NT2/D1 (cell line): Measurements from ENCODE around the gene BEGAIN.

Experiments
- DNase-seq: peaks from one replicate; pipeline ENCODE4 v3.0.0-alpha.2; 2011; ENCODE audit warnings: low read depth, low spot score
- H3K27me3 ChIP-seq: 2 replicates; pipeline ENCODE4 v1.6.0; 2011; ENCODE audit warnings: mild to moderate bottlenecking; ENCODE audit not compliant: insufficient read length, insufficient read depth
- H3K36me3 ChIP-seq: 2 replicates; pipeline ENCODE4 v1.6.1; 2011; ENCODE audit warnings: mild to moderate bottlenecking, low read length, mixed read lengths; ENCODE audit not compliant: insufficient read depth, insufficient read length
- H3K4me1 ChIP-seq: 2 replicates; pipeline ENCODE4 v1.5.1; 2011; ENCODE audit not compliant: insufficient read depth, insufficient read length
- H3K4me3 ChIP-seq: 2 replicates; pipeline ENCODE4 v1.5.1; 2011; ENCODE audit warnings: low read depth; ENCODE audit not compliant: insufficient read length
- H3K9ac ChIP-seq: 2 replicates; pipeline ENCODE4 v1.6.0; 2011; ENCODE audit warnings: low read depth; ENCODE audit not compliant: insufficient read length
- H3K9me3 ChIP-seq: 2 replicates; pipeline ENCODE4 v1.5.1; 2011; ENCODE audit warnings: mild to moderate bottlenecking, low read length; ENCODE audit not compliant: insufficient read depth
- SUZ12 ChIP-seq: IDR thresholded peaks from 2 replicates; pipeline ENCODE4 v1.6.1; 2011; ENCODE audit not compliant: insufficient read length, insufficient read depth; ENCODE audit errors: extremely low read depth
- YY1 ChIP-seq: IDR thresholded peaks from 2 replicates; pipeline ENCODE4 v1.6.1; 2011; ENCODE audit not compliant: insufficient read length, insufficient read depth
- ZNF274 ChIP-seq: IDR thresholded peaks from 2 replicates; pipeline ENCODE4 v1.6.1; 2011; ENCODE audit warnings: mild to moderate bottlenecking, low read depth, low read length

The BEGAIN gene

DNA sequence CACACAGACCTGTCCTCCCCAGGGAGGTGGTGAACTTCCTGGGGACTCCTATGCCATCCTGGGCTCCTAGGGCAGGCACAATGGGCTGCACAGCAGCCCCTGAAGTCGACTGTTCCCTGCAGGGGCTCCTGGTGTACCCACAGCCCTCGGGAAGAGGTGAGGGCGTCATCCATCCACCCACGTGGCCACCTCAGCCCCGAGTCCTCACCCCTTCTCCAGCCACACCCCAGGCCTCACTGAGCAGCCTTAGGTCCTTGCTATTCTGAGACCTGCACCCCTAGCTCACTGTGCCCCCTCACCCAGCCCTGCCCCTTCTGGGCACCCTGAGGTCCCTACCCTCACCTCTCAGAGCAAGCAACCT lies 38.9 kb downstream of the BEGAIN start:
- no peak overlapping the region for H3K9ac ChIP-seq

GRCh38 chr14:100547633-100548294 lies 39.5 kb downstream of the BEGAIN start:
- DNase-seq, result no peak
- peaks cover 22% of the 10 kb centered on the region for H3K27me3 ChIP-seq
- no peak overlapping the region for H3K9ac ChIP-seq
- TF ChIP-seq YY1, result no peak
- TF ChIP-seq ZNF274, result no peak
- TF ChIP-seq SUZ12, result no peak
- H3K36me3 ChIP-seq, result no peaks in the 10 kb centered on the region
- H3K4me1 ChIP-seq, result peaks cover 16% of the 10 kb centered on the region
- H3K4me3 ChIP-seq, result no peak overlapping the region
- no peaks in the 10 kb centered on the region for H3K9me3 ChIP-seq

More for the DNA sequence above, 38.9 kb downstream of the BEGAIN start:
- H3K27me3 ChIP-seq, result peaks cover 22% of the 10 kb centered on the region
- TF ChIP-seq SUZ12 (no peak), ZNF274 (no peak), YY1 (no peak)
- no peak overlapping the region for H3K4me3 ChIP-seq
- DNase-seq, result no peak
- H3K4me1 ChIP-seq, result peaks cover 16% of the 10 kb centered on the region
- no peaks in the 10 kb centered on the region for H3K36me3 ChIP-seq
- H3K9me3 ChIP-seq, result no peaks in the 10 kb centered on the region

DNA sequence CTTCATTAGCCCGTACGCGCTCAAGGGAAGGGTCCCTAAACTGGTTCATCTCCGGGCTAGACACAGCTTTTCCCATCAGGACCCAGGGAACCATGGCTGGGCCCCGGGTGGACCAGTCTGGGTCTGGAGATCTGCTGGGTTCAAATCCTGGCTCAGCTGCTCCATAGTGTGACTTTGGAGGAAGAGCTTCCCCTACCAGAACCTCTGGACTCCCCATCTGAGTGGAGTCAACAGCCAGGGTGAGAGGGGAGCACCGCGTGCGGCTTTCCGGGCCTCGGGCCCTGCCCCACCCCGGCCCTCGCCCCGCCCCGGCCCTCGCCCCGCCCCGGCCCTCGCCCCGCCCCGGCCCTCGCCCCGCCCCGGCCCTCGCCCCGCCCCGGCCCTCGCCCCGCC lies 41.2 kb downstream of the BEGAIN start:
- H3K27me3 ChIP-seq, result peaks cover 22% of the 10 kb centered on the region
- peaks cover 18% of the 10 kb centered on the region for H3K4me1 ChIP-seq
- no peak overlapping the region for H3K4me3 ChIP-seq
- no peak overlapping the region for H3K9ac ChIP-seq
- TF ChIP-seq ZNF274 (no peak), SUZ12 (no peak), YY1 (no peak)
- no peak for DNase-seq
- no peaks in the 10 kb centered on the region for H3K9me3 ChIP-seq
- no peaks in the 10 kb centered on the region for H3K36me3 ChIP-seq

- no peak for DNase-seq
- TF ChIP-seq YY1 (no peak), ZNF274 (no peak), SUZ12 (no peak)
- Histone ChIP-seq H3K4me1 (peaks cover 23% of the 10 kb centered on the region), H3K27me3 (peaks cover 22% of the 10 kb centered on the region), H3K4me3 (no peak overlapping the region), H3K9me3 (no peaks in the 10 kb centered on the region), H3K9ac (no peak overlapping the region), H3K36me3 (no peaks in the 10 kb centered on the region)
Measured at GRCh38 chr14:100545359-100545758, 41.9 kb downstream of the BEGAIN start.

DNA sequence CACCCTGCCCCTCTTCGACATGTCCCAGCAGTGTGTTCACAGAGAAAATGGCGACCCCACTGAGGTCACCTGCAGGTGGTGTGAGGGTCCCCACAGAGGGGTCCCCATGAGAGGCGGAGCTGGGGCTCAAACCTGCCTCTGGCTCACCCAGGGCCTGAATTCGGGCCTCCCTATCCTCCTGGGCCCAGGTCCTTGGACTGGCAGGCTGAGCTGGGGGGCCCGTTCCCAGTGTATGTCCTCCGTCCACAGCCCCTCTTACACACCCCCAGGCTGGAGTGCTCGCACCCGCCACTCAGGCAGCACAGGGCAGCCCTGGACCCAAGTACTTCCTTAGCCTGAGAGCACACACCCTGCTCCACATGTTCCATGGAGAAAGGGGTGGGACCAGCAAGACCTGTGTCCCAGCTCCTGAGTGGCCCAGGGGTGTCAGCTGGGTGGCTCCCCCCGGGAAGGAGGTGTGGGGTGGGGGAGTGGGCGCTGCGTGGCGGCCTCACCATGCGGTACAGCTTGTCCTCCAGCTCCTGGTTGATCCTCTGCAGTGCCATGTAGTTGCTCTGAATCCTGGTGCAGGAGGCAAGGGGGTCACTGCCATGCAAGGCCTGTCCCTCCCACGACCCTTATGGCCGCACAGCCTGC lies 42.6 kb downstream of the BEGAIN start:
- Histone ChIP-seq H3K4me1 (peaks cover 23% of the 10 kb centered on the region), H3K27me3 (peaks cover 22% of the 10 kb centered on the region), H3K4me3 (no peak overlapping the region), H3K36me3 (no peaks in the 10 kb centered on the region), H3K9me3 (no peaks in the 10 kb centered on the region), H3K9ac (no peak overlapping the region)
- no peak for TF ChIP-seq SUZ12
- no peak for DNase-seq

DNA sequence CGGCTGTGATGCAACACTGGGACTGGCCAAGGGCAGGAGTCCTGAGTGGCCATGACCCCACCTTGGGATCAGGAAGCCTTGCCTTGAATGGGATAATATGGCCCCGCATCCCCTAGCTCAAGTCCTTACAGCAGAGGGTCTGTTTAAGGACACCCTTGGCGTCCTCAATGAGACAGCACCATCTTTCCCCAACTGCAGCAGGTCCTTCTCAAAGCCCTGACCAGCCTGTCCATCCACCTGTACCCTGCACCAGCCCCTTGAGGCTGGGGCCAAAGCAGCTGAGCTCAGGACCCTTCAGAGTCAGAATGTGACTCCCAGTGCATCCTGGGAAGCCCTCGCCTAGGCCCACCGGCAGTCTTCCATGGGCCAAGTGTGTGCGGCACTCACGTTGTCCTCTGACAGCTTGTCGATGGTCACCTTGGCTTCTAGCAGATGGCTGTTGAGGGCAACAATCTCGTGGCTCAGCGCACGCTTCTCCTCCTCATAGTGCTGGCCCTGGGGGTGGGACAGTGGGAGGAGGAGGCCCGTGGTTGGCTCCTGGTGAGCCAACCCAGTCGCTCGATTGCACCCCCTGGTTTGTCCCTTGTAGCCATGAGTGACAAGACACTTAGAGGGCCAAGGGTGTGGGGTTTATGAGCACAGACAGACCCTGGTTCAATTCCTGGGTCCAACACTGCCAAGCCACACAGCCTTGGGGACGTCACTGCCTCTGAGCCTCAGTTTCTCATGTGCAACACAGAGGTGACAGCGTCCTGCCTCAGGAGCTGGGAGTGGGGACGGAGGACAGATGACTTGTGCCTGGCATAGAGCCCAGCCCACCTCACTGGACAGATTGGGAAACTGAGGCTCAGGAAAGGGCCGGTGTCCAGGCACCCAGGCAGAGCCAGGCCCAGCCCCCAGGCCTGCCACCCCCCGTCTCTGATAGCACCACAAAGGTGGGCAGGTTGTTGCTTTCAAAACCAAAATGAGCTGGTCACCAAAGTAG lies 43.5 kb downstream of the BEGAIN start:
- H3K9me3 ChIP-seq, result no peaks in the 10 kb centered on the region
- no peak for TF ChIP-seq YY1
- no peak for TF ChIP-seq SUZ12
- TF ChIP-seq ZNF274, result no peak
- no peaks in the 10 kb centered on the region for H3K36me3 ChIP-seq
- H3K27me3 ChIP-seq, result peaks cover 22% of the 10 kb centered on the region
- H3K9ac ChIP-seq, result no peak overlapping the region
- H3K4me1 ChIP-seq, result peaks cover 23% of the 10 kb centered on the region
- no peak overlapping the region for H3K4me3 ChIP-seq
- no peak for DNase-seq

DNA sequence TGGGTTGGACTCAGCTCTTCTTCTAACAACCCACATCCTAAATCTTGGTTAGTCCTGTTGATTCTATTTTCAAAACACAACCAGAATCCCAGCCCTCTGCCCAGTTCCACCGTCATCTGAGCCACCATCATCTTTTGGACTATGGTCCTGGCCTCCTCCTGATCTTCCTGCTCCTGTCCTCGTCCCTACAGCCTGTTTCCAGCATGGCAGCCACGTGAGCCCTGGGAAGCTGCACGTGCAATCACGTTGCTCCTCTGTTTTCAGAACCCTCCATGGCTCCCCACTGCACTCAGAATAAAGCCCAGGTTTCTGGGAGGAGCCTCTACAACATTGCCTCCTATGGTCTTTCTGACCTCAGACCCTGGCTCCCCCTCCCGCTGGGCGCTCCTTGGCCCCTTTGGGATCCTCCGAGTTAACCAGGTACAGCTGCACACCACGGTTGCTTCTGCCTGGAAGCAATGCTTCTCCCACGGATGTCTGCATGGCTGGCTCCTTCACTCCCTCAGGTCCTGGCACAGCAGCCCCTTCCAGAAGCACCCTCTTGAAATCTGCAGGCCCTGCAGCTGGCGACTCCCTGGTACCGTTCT lies 44.5 kb downstream of the BEGAIN start:
- Histone ChIP-seq H3K4me3 (no peak overlapping the region), H3K9me3 (no peaks in the 10 kb centered on the region), H3K36me3 (no peaks in the 10 kb centered on the region), H3K4me1 (peaks cover 23% of the 10 kb centered on the region), H3K9ac (no peak overlapping the region), H3K27me3 (peaks cover 14% of the 10 kb centered on the region)
- no peak for DNase-seq
- no peak for TF ChIP-seq ZNF274
